ENCODE data around the gene RNU1-4. TPM values are rescaled to one million over a fixed set of nuclear protein-coding genes. Genes with fewer than 3 reads are reported as not detected.
"Not testable (repeated sequence)": the region's sequence is repeated elsewhere in the genome, so short reads cannot be mapped to it uniquely, and the experiment has no call there.

RNU1-4 gene
- total and polyA plus RNA-seq, 10 of the 15 experiments (the other 5 are each of a cell fraction or from before 2014, with no cell fraction given): under 0.01 to 20,946 (median 4.7) TPM; not detected in 2

DNA sequence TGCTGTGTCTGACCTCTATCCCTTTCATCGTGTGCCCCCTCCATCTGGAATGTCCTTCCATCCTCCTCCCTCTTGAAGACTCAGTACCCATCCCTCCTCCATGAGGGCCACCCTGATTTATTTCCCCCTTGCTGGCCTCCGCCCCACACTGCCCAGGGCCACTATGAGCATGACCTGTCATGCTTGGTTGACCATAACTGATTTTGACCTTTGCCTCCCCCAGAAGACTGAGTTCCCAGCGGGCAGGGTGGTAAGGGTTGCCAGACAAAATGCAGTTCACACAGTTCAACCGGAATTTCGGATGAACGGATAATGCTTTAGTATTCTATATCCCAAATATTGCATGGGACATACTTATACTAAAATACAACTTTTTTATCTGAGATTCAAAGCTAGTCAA is 31.6 kb upstream of the RNU1-4 start:
- ATAC-seq; H2AFZ ChIP-seq (ENCODE audit: control insufficient read depth, low read depth, low read length); H3K4me1 ChIP-seq (ENCODE audit: control insufficient read depth, insufficient read depth, low read length); H4K20me1 ChIP-seq (ENCODE audit: control insufficient read depth, insufficient read depth); H3K27ac ChIP-seq (ENCODE audit: control insufficient read depth, insufficient read depth); H3K9ac ChIP-seq (ENCODE audit: control insufficient read depth, insufficient read depth, low read length); H3K4me2 ChIP-seq (ENCODE audit: control insufficient read depth, insufficient read depth); intact Hi-C loops (cut with micrococcal nuclease; ENCODE audit: unreplicated experiment); H3K36me3 ChIP-seq (ENCODE audit: control insufficient read depth in 2 of 2, insufficient read depth in 2 of 2, low read length in 1 of 2); BruUV-seq (replicated peaks); POLR2A ChIA-PET; H3K4me3 ChIP-seq; DNase-seq (ENCODE audit: low read depth, low spot score); in situ Hi-C loops (cut with MboI); FAIRE-seq; H3K9me3 ChIP-seq (replicated peaks; ENCODE audit: control insufficient read depth, insufficient read depth, low read length); H3K79me2 ChIP-seq (ENCODE audit: control insufficient read depth, insufficient read depth, low read length); H3K27me3 ChIP-seq (replicated peaks in 1 of 2; ENCODE audit: control insufficient read depth in 2 of 2, insufficient read depth in 2 of 2, low read length in 1 of 2): not testable (repeated sequence)
- no CpG with 5 or more reads among the region's 6 CpGs for WGBS (ENCODE audit: insufficient coverage, insufficient replicate concordance, low lambda C conversion rate, missing lambda C conversion rate)
- RAD21 ChIA-PET (ENCODE audit: unreplicated experiment): interaction anchor here (0.7 kb wide), 1 partner anchor 65 kb away, joined by 3 read pairs; no protein-coding TSS in a partner anchor
- SMC1A ChIA-PET (ENCODE audit: uncharacterized antibody, unreplicated experiment): interaction anchor here (0.9 kb wide), 1 partner anchor 190 kb away, joined by 4 read pairs; no protein-coding TSS in a partner anchor
- CTCF ChIA-PET: interaction anchor here (0.6 to 1.6 kb wide), 6 partner anchors 9 to 100 kb away, joined by 3 to 6 read pairs (median 4); no protein-coding TSS in a partner anchor

DNA sequence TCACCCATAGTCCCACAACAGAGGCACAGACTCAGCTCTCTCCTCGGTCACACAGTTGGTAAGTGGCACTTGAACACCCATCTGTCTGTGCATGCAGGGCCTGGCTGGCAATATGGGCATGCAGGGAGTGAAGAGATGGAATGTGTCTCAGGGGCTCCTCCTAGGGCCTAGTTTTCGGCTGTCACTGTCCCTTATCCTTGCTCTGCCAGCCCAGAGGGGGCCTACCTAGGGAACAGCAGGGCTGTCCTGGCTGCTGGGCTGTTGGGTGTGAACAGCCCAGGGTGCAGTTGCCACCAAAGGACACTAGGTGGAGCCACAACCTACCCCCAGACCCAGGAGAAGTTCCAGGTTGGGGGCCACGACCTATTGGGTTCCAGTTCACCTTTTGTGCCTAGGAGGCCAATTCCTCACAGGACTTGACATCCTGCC is 30.6 kb upstream of the RNU1-4 start:
- H3K4me1 ChIP-seq (ENCODE audit: control insufficient read depth, insufficient read depth, low read length); BruUV-seq (replicated peaks); intact Hi-C loops (cut with micrococcal nuclease; ENCODE audit: unreplicated experiment); H3K9me3 ChIP-seq (replicated peaks; ENCODE audit: control insufficient read depth, insufficient read depth, low read length); H3K79me2 ChIP-seq (ENCODE audit: control insufficient read depth, insufficient read depth, low read length); POLR2A ChIA-PET; DNase-seq (ENCODE audit: low read depth, low spot score); H3K36me3 ChIP-seq (ENCODE audit: control insufficient read depth in 2 of 2, insufficient read depth in 2 of 2, low read length in 1 of 2); H2AFZ ChIP-seq (ENCODE audit: control insufficient read depth, low read depth, low read length); H3K4me3 ChIP-seq; RAD21 ChIA-PET (ENCODE audit: unreplicated experiment); H3K4me2 ChIP-seq (ENCODE audit: control insufficient read depth, insufficient read depth); H3K27me3 ChIP-seq (replicated peaks in 1 of 2; ENCODE audit: control insufficient read depth in 2 of 2, insufficient read depth in 2 of 2, low read length in 1 of 2); H3K9ac ChIP-seq (ENCODE audit: control insufficient read depth, insufficient read depth, low read length); in situ Hi-C loops (cut with MboI); H4K20me1 ChIP-seq (ENCODE audit: control insufficient read depth, insufficient read depth); H3K27ac ChIP-seq (ENCODE audit: control insufficient read depth, insufficient read depth): not testable (repeated sequence)
- WGBS (ENCODE audit: insufficient coverage, insufficient replicate concordance, low lambda C conversion rate, missing lambda C conversion rate): 0% methylated on average over 2 of the region's 3 CpGs
- SMC1A ChIA-PET (ENCODE audit: uncharacterized antibody, unreplicated experiment): interaction anchor here (0.9 kb wide), 1 partner anchor 189 kb away, joined by 4 read pairs; no protein-coding TSS in a partner anchor
- ATAC-seq (peak; percentile 90), FAIRE-seq (peak; percentile 93)
- CTCF ChIA-PET: interaction anchor here (0.8 to 1.6 kb wide), 5 partner anchors 11 to 101 kb away, joined by 3 to 6 read pairs (median 5); no protein-coding TSS in a partner anchor

DNA sequence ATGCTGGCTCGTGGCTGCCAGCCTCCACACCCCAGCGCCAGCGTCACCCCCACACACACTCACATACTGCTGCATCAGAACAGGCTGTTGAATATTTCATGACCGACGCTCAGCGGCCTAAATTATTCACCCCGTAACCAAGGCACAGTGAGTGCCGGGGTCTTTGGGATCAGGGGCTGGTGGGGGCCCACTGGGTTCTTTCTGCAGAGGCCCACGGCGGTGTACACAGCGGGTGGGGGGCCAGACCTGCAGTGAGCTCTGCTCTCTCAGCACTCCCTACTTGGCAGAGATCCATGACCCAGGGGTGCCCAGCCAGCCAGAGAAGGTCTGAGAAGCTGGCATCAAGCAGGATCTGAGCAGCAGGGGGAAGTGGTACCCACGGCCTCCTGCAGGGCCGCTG is 29.7 kb upstream of the RNU1-4 start:
- ATAC-seq; H3K4me2 ChIP-seq (ENCODE audit: control insufficient read depth, insufficient read depth); H3K27ac ChIP-seq (ENCODE audit: control insufficient read depth, insufficient read depth); H3K79me2 ChIP-seq (ENCODE audit: control insufficient read depth, insufficient read depth, low read length); H2AFZ ChIP-seq (ENCODE audit: control insufficient read depth, low read depth, low read length); H4K20me1 ChIP-seq (ENCODE audit: control insufficient read depth, insufficient read depth); in situ Hi-C loops (cut with MboI); H3K9me3 ChIP-seq (replicated peaks; ENCODE audit: control insufficient read depth, insufficient read depth, low read length); RAD21 ChIA-PET (ENCODE audit: unreplicated experiment); FAIRE-seq; H3K4me3 ChIP-seq; H3K36me3 ChIP-seq (ENCODE audit: control insufficient read depth in 2 of 2, insufficient read depth in 2 of 2, low read length in 1 of 2); H3K4me1 ChIP-seq (ENCODE audit: control insufficient read depth, insufficient read depth, low read length); H3K9ac ChIP-seq (ENCODE audit: control insufficient read depth, insufficient read depth, low read length); BruUV-seq (replicated peaks); H3K27me3 ChIP-seq (replicated peaks in 1 of 2; ENCODE audit: control insufficient read depth in 2 of 2, insufficient read depth in 2 of 2, low read length in 1 of 2); POLR2A ChIA-PET; DNase-seq (ENCODE audit: low read depth, low spot score); intact Hi-C loops (cut with micrococcal nuclease; ENCODE audit: unreplicated experiment): not testable (repeated sequence)
- CTCF ChIA-PET: interaction anchor here (1.0 kb wide), 1 partner anchor 85 kb away, joined by 3 read pairs; no protein-coding TSS in a partner anchor
- SMC1A ChIA-PET (ENCODE audit: uncharacterized antibody, unreplicated experiment): interaction anchor here (0.6 kb wide), 1 partner anchor 251 kb away, joined by 3 read pairs; no protein-coding TSS in a partner anchor
- 10% methylated on average over 4 of the region's 13 CpGs for WGBS (ENCODE audit: insufficient coverage, insufficient replicate concordance, low lambda C conversion rate, missing lambda C conversion rate)

DNA sequence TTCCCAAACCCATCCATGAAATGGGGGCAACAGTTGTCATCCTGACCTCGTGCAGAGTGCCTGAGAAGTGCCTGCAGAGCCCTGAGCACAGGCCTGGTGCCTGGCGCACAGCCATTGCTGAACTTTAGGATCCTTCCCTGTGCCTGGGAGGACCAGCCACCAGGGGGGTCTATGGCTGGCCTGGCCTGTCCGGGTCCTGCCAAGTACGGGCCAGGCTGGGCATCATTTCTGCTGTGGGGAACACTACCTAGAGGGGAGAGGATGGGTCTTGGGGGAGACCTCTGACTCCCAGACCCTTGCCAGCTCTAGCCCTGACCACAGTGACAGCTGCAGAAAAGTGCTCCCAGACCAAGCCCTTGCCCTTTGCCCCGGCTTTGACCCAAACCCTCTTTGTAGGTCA is 28.2 kb upstream of the RNU1-4 start:
- POLR2A ChIA-PET; BruUV-seq (replicated peaks); DNase-seq (ENCODE audit: low read depth, low spot score); H3K27me3 ChIP-seq (replicated peaks in 1 of 2; ENCODE audit: control insufficient read depth in 2 of 2, insufficient read depth in 2 of 2, low read length in 1 of 2); ATAC-seq; H3K79me2 ChIP-seq (ENCODE audit: control insufficient read depth, insufficient read depth, low read length); H3K4me1 ChIP-seq (ENCODE audit: control insufficient read depth, insufficient read depth, low read length); H3K9me3 ChIP-seq (replicated peaks; ENCODE audit: control insufficient read depth, insufficient read depth, low read length); SMC1A ChIA-PET (ENCODE audit: uncharacterized antibody, unreplicated experiment); H3K36me3 ChIP-seq (ENCODE audit: control insufficient read depth in 2 of 2, insufficient read depth in 2 of 2, low read length in 1 of 2); CTCF ChIA-PET; H3K4me2 ChIP-seq (ENCODE audit: control insufficient read depth, insufficient read depth); H3K9ac ChIP-seq (ENCODE audit: control insufficient read depth, insufficient read depth, low read length); H3K4me3 ChIP-seq; H3K27ac ChIP-seq (ENCODE audit: control insufficient read depth, insufficient read depth); H2AFZ ChIP-seq (ENCODE audit: control insufficient read depth, low read depth, low read length); in situ Hi-C loops (cut with MboI); RAD21 ChIA-PET (ENCODE audit: unreplicated experiment); intact Hi-C loops (cut with micrococcal nuclease; ENCODE audit: unreplicated experiment); H4K20me1 ChIP-seq (ENCODE audit: control insufficient read depth, insufficient read depth); FAIRE-seq: not testable (repeated sequence)
- 96% methylated on average over 2 of the region's 5 CpGs for WGBS (ENCODE audit: insufficient coverage, insufficient replicate concordance, low lambda C conversion rate, missing lambda C conversion rate)
